ENCODE data around the gene ATP13A2. TPM values are rescaled to one million over a fixed set of nuclear protein-coding genes. Genes with fewer than 3 reads are reported as not detected.

Gene ATP13A2
- total RNA-seq, 1 donor from 2014 or later = 42.1 TPM

- Histone ChIP-seq H3K36me3 (peaks cover 58% of the 10 kb centered on the region), H3K27me3 (no peaks in the 10 kb centered on the region), H3K9me3 (no peaks in the 10 kb centered on the region), H3K27ac (no peak overlapping the region), H3K4me3 (no peak overlapping the region), H3K4me1 (peaks cover 15% of the 10 kb centered on the region)
- intact Hi-C loops (cut with DNase I) = loop anchor here (10.0 kb wide), 1 partner anchor 89 kb away; no protein-coding TSS in a partner anchor
- DNase-seq (no peak), ATAC-seq (no peak)
- TF ChIP-seq CTCF (IDR thresholded peaks at IDR 0.05) = no peak
Observed at GRCh38 chr1:17043676-17044075, 31.9 kb upstream of the ATP13A2 start.

- H3K4me3 ChIP-seq = no peak overlapping the region
- H3K36me3 ChIP-seq = peaks cover 73% of the 10 kb centered on the region
- H3K9me3 ChIP-seq = no peaks in the 10 kb centered on the region
- H3K27ac ChIP-seq = no peak overlapping the region
- no peak for DNase-seq
- TF ChIP-seq CTCF (IDR thresholded peaks at IDR 0.05) = no peak
- ATAC-seq = no peak
- peaks cover 2% of the 10 kb centered on the region for H3K4me1 ChIP-seq
- intact Hi-C loops (cut with DNase I) = loop anchor here (10.0 kb wide), 1 partner anchor 85 kb away; no protein-coding TSS in a partner anchor
- no peaks in the 10 kb centered on the region for H3K27me3 ChIP-seq
Observed at GRCh38 chr1:17040135-17040534, 28.4 kb upstream of the ATP13A2 start.

- no peaks in the 10 kb centered on the region for H3K9me3 ChIP-seq
- DNase-seq (no peak), ATAC-seq (no peak)
- H3K27ac ChIP-seq = no peak overlapping the region
- intact Hi-C loops (cut with DNase I) = no loop called here
- H3K4me3 ChIP-seq = no peak overlapping the region
- no peak for TF ChIP-seq CTCF (IDR thresholded peaks at IDR 0.05)
- H3K36me3 ChIP-seq = peaks cover 71% of the 10 kb centered on the region
- no peaks in the 10 kb centered on the region for H3K4me1 ChIP-seq
- H3K27me3 ChIP-seq = no peaks in the 10 kb centered on the region
Observed at GRCh38 chr1:17039522-17039921, 27.8 kb upstream of the ATP13A2 start.

GRCh38 chr1:17033481-17033880 is 21.8 kb upstream of the ATP13A2 start:
- intact Hi-C loops (cut with DNase I) = no loop called here

GRCh38 chr1:17032741-17033140 is 21.0 kb upstream of the ATP13A2 start:
- no peak for ATAC-seq

More at GRCh38 chr1:17033481-17033880, 21.8 kb upstream of the ATP13A2 start:
- DNase-seq (no peak), ATAC-seq (no peak)
- no peaks in the 10 kb centered on the region for H3K27me3 ChIP-seq
- H3K4me3 ChIP-seq = no peak overlapping the region
- H3K36me3 ChIP-seq = peaks cover 60% of the 10 kb centered on the region
- H3K9me3 ChIP-seq = no peaks in the 10 kb centered on the region
- no peak overlapping the region for H3K27ac ChIP-seq
- no peak for TF ChIP-seq CTCF (IDR thresholded peaks at IDR 0.05)
- H3K4me1 ChIP-seq = peaks cover 2% of the 10 kb centered on the region

More at GRCh38 chr1:17032741-17033140, 21.0 kb upstream of the ATP13A2 start:
- Histone ChIP-seq H3K4me1 (peaks cover 8% of the 10 kb centered on the region), H3K27ac (no peak overlapping the region), H3K27me3 (no peaks in the 10 kb centered on the region), H3K4me3 (no peak overlapping the region), H3K36me3 (peaks cover 60% of the 10 kb centered on the region), H3K9me3 (no peaks in the 10 kb centered on the region)
- intact Hi-C loops (cut with DNase I) = no loop called here
- no peak for DNase-seq
- no peak for TF ChIP-seq CTCF (IDR thresholded peaks at IDR 0.05)
